GM12892 (cell line): ENCODE measurements around the gene CPAMD8.

Experiments
- POLR2AphosphoS5 ChIP-seq: IDR thresholded peaks from 2 replicates; pipeline ENCODE4 v1.6.1; 2011; ENCODE audit warnings: low read depth, low read length, control low read depth
- TAF1 ChIP-seq: IDR thresholded peaks from 2 replicates; pipeline ENCODE4 v1.6.1; 2011; ENCODE audit warnings: low read depth, mild to moderate bottlenecking, control low read depth, low read length, borderline replicate concordance

- TF ChIP-seq TAF1: no peak
- no peak for TF ChIP-seq POLR2AphosphoS5
Measured at GRCh38 chr19:16889883-16890460, 136.6 kb downstream of the CPAMD8 start.
